Measurements from ENCODE around the gene ZXDC. TPM values are rescaled to one million over a fixed set of nuclear protein-coding genes. Genes with fewer than 3 reads are reported as not detected.

ZXDC gene
- total RNA-seq, 1 donor from 2014 or later = 28.1 TPM

GRCh38 chr3:126512916-126513650, 37.4 kb upstream of the ZXDC start:
- intact Hi-C loops (cut with micrococcal nuclease) = no loop called here

GRCh38 chr3:126512026-126512425, 36.3 kb upstream of the ZXDC start:
- intact Hi-C loops (cut with micrococcal nuclease) = no loop called here

- intact Hi-C loops (cut with micrococcal nuclease) = no loop called here
These were observed 35.6 kb upstream of the ZXDC start for GRCh38 chr3:126511291-126511690.

- intact Hi-C loops (cut with micrococcal nuclease) = no loop called here
These were observed 34.7 kb upstream of the ZXDC start for GRCh38 chr3:126510308-126510910.

GRCh38 chr3:126509597-126510307, 34.1 kb upstream of the ZXDC start:
- intact Hi-C loops (cut with micrococcal nuclease) = no loop called here

- intact Hi-C loops (cut with micrococcal nuclease) = no loop called here
These were observed 32.9 kb upstream of the ZXDC start for GRCh38 chr3:126508564-126508964.

GRCh38 chr3:126507886-126508285, 32.2 kb upstream of the ZXDC start:
- intact Hi-C loops (cut with micrococcal nuclease) = no loop called here

GRCh38 chr3:126503701-126504100, 28.0 kb upstream of the ZXDC start:
- intact Hi-C loops (cut with micrococcal nuclease) = no loop called here

GRCh38 chr3:126502656-126503055, 27.0 kb upstream of the ZXDC start:
- intact Hi-C loops (cut with micrococcal nuclease) = no loop called here

GRCh38 chr3:126501736-126502135, 26.0 kb upstream of the ZXDC start:
- intact Hi-C loops (cut with micrococcal nuclease) = no loop called here

- intact Hi-C loops (cut with micrococcal nuclease) = no loop called here
These were observed 25.4 kb upstream of the ZXDC start for GRCh38 chr3:126501054-126501453.

- intact Hi-C loops (cut with micrococcal nuclease) = no loop called here
These were observed 24.3 kb upstream of the ZXDC start for GRCh38 chr3:126500016-126500415.

GRCh38 chr3:126499401-126499800, 23.7 kb upstream of the ZXDC start:
- intact Hi-C loops (cut with micrococcal nuclease) = no loop called here

GRCh38 chr3:126498929-126499328, 23.2 kb upstream of the ZXDC start:
- intact Hi-C loops (cut with micrococcal nuclease) = no loop called here

- intact Hi-C loops (cut with micrococcal nuclease) = no loop called here
These were observed 22.8 kb upstream of the ZXDC start for GRCh38 chr3:126498461-126498860.

GRCh38 chr3:126497956-126498355, 22.3 kb upstream of the ZXDC start:
- intact Hi-C loops (cut with micrococcal nuclease) = no loop called here

GRCh38 chr3:126496894-126497850, 21.5 kb upstream of the ZXDC start:
- intact Hi-C loops (cut with micrococcal nuclease) = no loop called here

GRCh38 chr3:126495786-126496185, 20.1 kb upstream of the ZXDC start:
- intact Hi-C loops (cut with micrococcal nuclease) = no loop called here

- intact Hi-C loops (cut with micrococcal nuclease) = no loop called here
These were observed 19.2 kb upstream of the ZXDC start for GRCh38 chr3:126494970-126495230.

- intact Hi-C loops (cut with micrococcal nuclease) = no loop called here
These were observed 18.7 kb upstream of the ZXDC start for GRCh38 chr3:126494204-126494969.

GRCh38 chr3:126493739-126494138, 18.0 kb upstream of the ZXDC start:
- intact Hi-C loops (cut with micrococcal nuclease) = no loop called here

Data from T-helper 2 cell treated with Interferon-gamma antibody and Interleukin-4, amounts not matched to agents 100 ng/mL and 5 ng/mL, for 36 hours (primary cell).